Natural killer cell (primary cell): ENCODE results near the gene BTBD9. TPM values are rescaled to one million over a fixed set of nuclear protein-coding genes. Genes with fewer than 3 reads are reported as not detected.

Experiments used
- ATAC-seq, 3 donors: fragments of 150-1000 bp in 2 of 3; fragments of 200-7000 bp in 1 of 3; cut with Tn5 transposase; 1 replicate in 1 of 3; 2 replicates in 2 of 3; pipeline ENCODE4 v1.10.0; 2021; ENCODE audit warnings: mild to moderate bottlenecking in 2 of 3, moderate library complexity in 2 of 3
- DNase-seq, 2 donors: peaks; one replicate each; pipeline versions ENCODE4 v3.0.0 to v3.0.0-alpha.2; 2013 to 2021; ENCODE audit warnings: mixed read lengths in 1 of 2
- H3K27ac ChIP-seq: one replicate; pipeline ENCODE4 v1.5.1; 2013; ENCODE audit warnings: mild to moderate bottlenecking, low read length
- H3K27me3 ChIP-seq: one replicate; pipeline ENCODE4 v1.6.1; 2013; ENCODE audit warnings: low read length; ENCODE audit not compliant: control insufficient read depth, insufficient read depth
- H3K36me3 ChIP-seq: one replicate; pipeline ENCODE4 v1.6.1; 2013; ENCODE audit warnings: low read length; ENCODE audit not compliant: control insufficient read depth, insufficient read depth
- H3K4me1 ChIP-seq: one replicate; pipeline ENCODE4 v1.6.1; 2013; ENCODE audit warnings: low read length; ENCODE audit not compliant: control insufficient read depth, insufficient read depth
- H3K4me3 ChIP-seq: one replicate; pipeline ENCODE4 v1.5.1; 2013; ENCODE audit warnings: low read length
- H3K9me3 ChIP-seq: one replicate; pipeline ENCODE4 v1.6.1; 2013; ENCODE audit warnings: low read length; ENCODE audit not compliant: control insufficient read depth, insufficient read depth
- H3K27ac Mint-ChIP-seq, 2 donors: one replicate each; pipeline ENCODE4 v1.8.0; 2022; ENCODE audit warnings: mild to moderate bottlenecking in 2 of 2, mixed read lengths in 2 of 2, moderate library complexity in 1 of 2
- H3K27me3 Mint-ChIP-seq, 2 donors: one replicate each; pipeline ENCODE4 v1.8.0; 2022; ENCODE audit warnings: low read depth in 2 of 2, mixed read lengths in 2 of 2
- H3K36me3 Mint-ChIP-seq: one replicate; pipeline ENCODE4 v1.8.0; 2022; ENCODE audit warnings: mixed read lengths
- H3K4me1 Mint-ChIP-seq, 2 donors: one replicate each; pipeline ENCODE4 v1.8.0; 2022; ENCODE audit warnings: mixed read lengths in 2 of 2
- H3K4me3 Mint-ChIP-seq: one replicate; pipeline ENCODE4 v1.8.0; 2022; ENCODE audit warnings: mild to moderate bottlenecking, moderate library complexity, mixed read lengths
- H3K9me3 Mint-ChIP-seq, 2 donors: one replicate each; pipeline ENCODE4 v1.8.0; 2022; ENCODE audit warnings: mixed read lengths in 2 of 2
- CTCF ChIP-seq: fragments of 200-600 bp; IDR thresholded peaks from one replicate; pipeline ENCODE4 v1.8.0; 2022; ENCODE audit warnings: antibody characterized with exemption
- WGBS: methylation state at CpG from one replicate; pipeline ENCODE4 v1.1.7; 2013; ENCODE audit warnings: missing lambda C conversion rate; ENCODE audit not compliant: insufficient coverage; 5-methylcytosine and 5-hydroxymethylcytosine counted together
- intact Hi-C: fragments of 100-400 bp; cut with micrococcal nuclease; formaldehyde crosslinking; loops from one replicate; pipeline ENCODE4 v1.14.2; 2022
- total RNA-seq, 4 donors: library from RNA; stranded (reverse); fragments of 120-200 nt in 1 of 4; gene quantifications; one replicate each; pipeline versions ENCODE4 v1.2.3 to v1.2.4, GENCODE V29; 2013 to 2022

The BTBD9 gene
- total RNA-seq, 3 donors from 2014 or later (not counting 1 experiment from before 2014, with no cell fraction given): 51.6 to 70.3 (median 54.3) TPM

GRCh38 chr6:38150681-38151296 is 488.9 kb downstream of the BTBD9 start:
- Mint-ChIP-seq H3K9me3 (no peaks in the 10 kb centered on the region), H3K4me1 (peaks cover 48 to 50% of the 10 kb centered on the region in 2 donors), H3K27me3 (no peaks in the 10 kb centered on the region), H3K4me3 (no peak overlapping the region), H3K27ac (peak overlapping the region; percentile 34 to 50), H3K36me3 (no peaks in the 10 kb centered on the region)
- Histone ChIP-seq H3K27me3 (no peaks in the 10 kb centered on the region), H3K4me3 (no peak overlapping the region), H3K36me3 (peaks cover 15% of the 10 kb centered on the region), H3K9me3 (no peaks in the 10 kb centered on the region), H3K27ac (no peak overlapping the region), H3K4me1 (peaks cover 11% of the 10 kb centered on the region)
- 95% methylated on average over 11 of the region's 11 CpGs for WGBS
- DNase-seq (no peak), ATAC-seq (no peak)
- TF ChIP-seq CTCF: no peak
- intact Hi-C loops: no loop called here

- no peak for TF ChIP-seq CTCF
- Histone ChIP-seq H3K9me3 (no peaks in the 10 kb centered on the region), H3K27me3 (no peaks in the 10 kb centered on the region), H3K4me3 (no peak overlapping the region), H3K36me3 (peaks cover 12% of the 10 kb centered on the region), H3K4me1 (peaks cover 6% of the 10 kb centered on the region), H3K27ac (no peak overlapping the region)
- intact Hi-C loops: no loop called here
- Mint-ChIP-seq H3K4me1 (peaks cover 48 to 53% of the 10 kb centered on the region in 2 donors), H3K36me3 (no peaks in the 10 kb centered on the region), H3K9me3 (no peaks in the 10 kb centered on the region), H3K27ac (peak overlapping the region in 1 of 2 donors; percentile 50), H3K4me3 (no peak overlapping the region), H3K27me3 (no peaks in the 10 kb centered on the region)
- ATAC-seq (no peak), DNase-seq (no peak)
- WGBS: 99% methylated on average over 3 of the region's 3 CpGs
Observed at GRCh38 chr6:38150021-38150420, 489.7 kb downstream of the BTBD9 start.

GRCh38 chr6:38149531-38149930 is 490.2 kb downstream of the BTBD9 start:
- TF ChIP-seq CTCF: no peak
- no peaks in the 10 kb centered on the region for H3K36me3 Mint-ChIP-seq
- WGBS: 94% methylated on average over 2 of the region's 2 CpGs
- no peak overlapping the region for H3K4me3 ChIP-seq
- ATAC-seq: no peak
- no peaks in the 10 kb centered on the region for H3K9me3 Mint-ChIP-seq
- peaks cover 46 to 50% of the 10 kb centered on the region in 2 donors for H3K4me1 Mint-ChIP-seq
- H3K27ac Mint-ChIP-seq: peak overlapping the region; percentile 37 to 39
- H3K36me3 ChIP-seq: peaks cover 11% of the 10 kb centered on the region
- H3K9me3 ChIP-seq: no peaks in the 10 kb centered on the region
- no peak overlapping the region for H3K27ac ChIP-seq
- H3K27me3 Mint-ChIP-seq: no peaks in the 10 kb centered on the region
- intact Hi-C loops: no loop called here
- no peaks in the 10 kb centered on the region for H3K27me3 ChIP-seq
- H3K4me1 ChIP-seq: peaks cover 1% of the 10 kb centered on the region
- no peak for DNase-seq
- no peak overlapping the region for H3K4me3 Mint-ChIP-seq

GRCh38 chr6:38148606-38149005 is 491.1 kb downstream of the BTBD9 start:
- DNase-seq (no peak), ATAC-seq (no peak)
- Mint-ChIP-seq H3K4me3 (no peak overlapping the region), H3K9me3 (no peaks in the 10 kb centered on the region), H3K27ac (peak overlapping the region in 1 of 2 donors; percentile 37), H3K27me3 (no peaks in the 10 kb centered on the region), H3K4me1 (peaks cover 50 to 58% of the 10 kb centered on the region in 2 donors), H3K36me3 (no peaks in the 10 kb centered on the region)
- WGBS: 80% methylated on average over 2 of the region's 2 CpGs
- Histone ChIP-seq H3K36me3 (peaks cover 11% of the 10 kb centered on the region), H3K9me3 (no peaks in the 10 kb centered on the region), H3K4me1 (no peaks in the 10 kb centered on the region), H3K27ac (no peak overlapping the region), H3K4me3 (no peak overlapping the region), H3K27me3 (no peaks in the 10 kb centered on the region)
- intact Hi-C loops: no loop called here
- TF ChIP-seq CTCF: no peak
